BE2C (cell line): ENCODE measurements around the gene PTPRG.

ENCODE experiments used
- DNase-seq: peaks from one replicate; pipeline ENCODE4 v3.0.0-alpha.2; 2020
- H3K27me3 ChIP-seq: fragments of 250-450 bp; sonication (Bioruptor Pico); 2 replicates; pipeline ENCODE4 v1.5.1; 2020; ENCODE audit warnings: mild to moderate bottlenecking
- H3K36me3 ChIP-seq: fragments of 250-450 bp; sonication (Bioruptor Pico); 2 replicates; pipeline ENCODE4 v1.5.1; 2020; ENCODE audit warnings: mild to moderate bottlenecking
- H3K4me1 ChIP-seq: fragments of 250-450 bp; sonication (Bioruptor Pico); 2 replicates; pipeline ENCODE4 v1.5.1; 2020
- H3K4me3 ChIP-seq: 2 replicates; pipeline ENCODE4 v1.5.1; 2011; ENCODE audit warnings: low read depth, low read length
- H3K9me3 ChIP-seq: fragments of 250-450 bp; sonication (Bioruptor Pico); 2 replicates; pipeline ENCODE4 v1.5.1; 2020
- TF ChIP-seq, protein P1 (sequence below): IDR thresholded peaks from 2 replicates; pipeline ENCODE4 v1.5.1; 2012; ENCODE audit warnings: mild to moderate bottlenecking, low read depth, low read length

The PTPRG gene

GRCh38 chr3:62261736-62262135 is 700.4 kb downstream of the PTPRG start:
- Histone ChIP-seq H3K27me3 (no peaks in the 10 kb centered on the region), H3K9me3 (no peaks in the 10 kb centered on the region), H3K4me1 (peaks cover 16% of the 10 kb centered on the region), H3K4me3 (no peak overlapping the region), H3K36me3 (no peaks in the 10 kb centered on the region)
- DNase-seq = no peak
- TF ChIP-seq, protein P1, sequence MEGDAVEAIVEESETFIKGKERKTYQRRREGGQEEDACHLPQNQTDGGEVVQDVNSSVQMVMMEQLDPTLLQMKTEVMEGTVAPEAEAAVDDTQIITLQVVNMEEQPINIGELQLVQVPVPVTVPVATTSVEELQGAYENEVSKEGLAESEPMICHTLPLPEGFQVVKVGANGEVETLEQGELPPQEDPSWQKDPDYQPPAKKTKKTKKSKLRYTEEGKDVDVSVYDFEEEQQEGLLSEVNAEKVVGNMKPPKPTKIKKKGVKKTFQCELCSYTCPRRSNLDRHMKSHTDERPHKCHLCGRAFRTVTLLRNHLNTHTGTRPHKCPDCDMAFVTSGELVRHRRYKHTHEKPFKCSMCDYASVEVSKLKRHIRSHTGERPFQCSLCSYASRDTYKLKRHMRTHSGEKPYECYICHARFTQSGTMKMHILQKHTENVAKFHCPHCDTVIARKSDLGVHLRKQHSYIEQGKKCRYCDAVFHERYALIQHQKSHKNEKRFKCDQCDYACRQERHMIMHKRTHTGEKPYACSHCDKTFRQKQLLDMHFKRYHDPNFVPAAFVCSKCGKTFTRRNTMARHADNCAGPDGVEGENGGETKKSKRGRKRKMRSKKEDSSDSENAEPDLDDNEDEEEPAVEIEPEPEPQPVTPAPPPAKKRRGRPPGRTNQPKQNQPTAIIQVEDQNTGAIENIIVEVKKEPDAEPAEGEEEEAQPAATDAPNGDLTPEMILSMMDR = no peak

DNA sequence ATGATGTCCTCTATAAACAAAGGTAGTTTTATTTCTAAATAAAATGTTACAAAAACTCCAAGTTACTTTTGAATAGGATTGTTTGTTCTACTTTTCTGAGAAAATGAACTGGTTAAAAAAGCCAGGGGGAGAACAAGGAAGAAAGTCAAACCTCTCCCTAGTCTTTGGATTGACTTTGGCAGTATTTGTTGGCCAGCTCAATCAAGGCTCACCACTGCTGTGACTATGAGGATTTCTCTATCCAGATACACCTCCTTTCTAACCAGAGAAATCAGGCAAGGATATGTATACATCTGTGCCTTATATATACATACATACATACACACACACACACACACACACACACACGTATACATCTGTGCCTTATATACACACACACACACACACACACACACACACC is 704.2 kb downstream of the PTPRG start:
- peaks cover 11% of the 10 kb centered on the region for H3K4me1 ChIP-seq
- H3K36me3 ChIP-seq = no peaks in the 10 kb centered on the region

GRCh38 chr3:62266668-62267283 is 705.4 kb downstream of the PTPRG start:
- Histone ChIP-seq H3K4me3 (no peak overlapping the region), H3K27me3 (no peaks in the 10 kb centered on the region), H3K4me1 (peaks cover 5% of the 10 kb centered on the region; the same call in 1 of the 2 replicates), H3K36me3 (no peaks in the 10 kb centered on the region), H3K9me3 (no peaks in the 10 kb centered on the region)
- DNase-seq = no peak
- TF ChIP-seq, protein P1 = no peak

More for the DNA sequence above, 704.2 kb downstream of the PTPRG start:
- Histone ChIP-seq H3K4me3 (no peak overlapping the region), H3K9me3 (no peaks in the 10 kb centered on the region), H3K27me3 (no peaks in the 10 kb centered on the region)
- DNase-seq = no peak
- TF ChIP-seq, protein P1 = no peak

DNA sequence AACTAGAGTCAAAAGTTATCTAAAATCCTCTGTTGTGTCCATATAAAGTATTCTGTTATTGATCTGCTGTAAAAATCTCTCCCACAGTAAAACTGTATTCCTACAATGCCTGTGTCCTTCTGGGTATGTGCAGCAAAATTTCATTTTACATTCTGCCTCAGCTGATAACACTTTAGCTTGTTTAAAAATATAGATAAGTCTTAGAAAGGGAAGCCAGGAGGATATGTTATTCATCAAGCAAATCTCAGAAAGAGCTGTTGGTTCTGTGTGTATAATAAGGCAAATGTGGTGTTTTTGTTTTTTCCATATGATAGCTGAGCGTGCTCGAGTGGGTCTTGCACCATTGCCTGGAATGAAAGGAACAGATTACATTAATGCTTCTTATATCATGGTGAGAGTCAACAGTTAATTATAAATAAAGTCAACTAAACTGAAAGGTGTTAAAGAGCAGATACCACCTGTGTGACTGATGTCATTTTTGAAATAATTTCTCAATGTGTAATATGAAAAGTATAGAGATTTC is 715.3 kb downstream of the PTPRG start:
- TF ChIP-seq, protein P1 = no peak
- H3K36me3 ChIP-seq = no peaks in the 10 kb centered on the region; the same call in 1 of the 2 replicates

DNA sequence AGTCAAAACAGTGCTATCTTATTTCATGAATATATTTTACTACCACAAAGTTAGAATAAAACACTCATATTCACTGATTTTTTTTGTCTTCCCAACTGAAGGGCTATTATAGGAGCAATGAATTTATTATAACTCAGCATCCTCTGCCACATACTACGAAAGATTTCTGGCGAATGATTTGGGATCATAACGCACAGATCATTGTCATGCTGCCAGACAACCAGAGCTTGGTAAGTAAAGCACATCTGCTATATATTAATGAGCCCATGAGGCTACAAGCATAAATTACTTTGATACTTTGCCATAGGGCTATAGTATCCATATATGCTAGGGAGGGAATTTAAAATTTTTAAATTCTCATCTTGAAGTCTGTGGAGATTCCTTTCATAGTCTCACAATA is 716.1 kb downstream of the PTPRG start:
- Histone ChIP-seq H3K36me3 (no peaks in the 10 kb centered on the region; the same call in 1 of the 2 replicates), H3K9me3 (no peaks in the 10 kb centered on the region), H3K4me3 (no peak overlapping the region), H3K27me3 (no peaks in the 10 kb centered on the region), H3K4me1 (peaks cover 21% of the 10 kb centered on the region)
- TF ChIP-seq, protein P1 = no peak
- DNase-seq = peak; percentile 55

More for the DNA sequence above, 715.3 kb downstream of the PTPRG start:
- no peak overlapping the region for H3K4me3 ChIP-seq
- no peak for DNase-seq
- H3K9me3 ChIP-seq = no peaks in the 10 kb centered on the region
- no peaks in the 10 kb centered on the region for H3K27me3 ChIP-seq
- H3K4me1 ChIP-seq = peaks cover 21% of the 10 kb centered on the region

- H3K4me3 ChIP-seq = no peak overlapping the region
- H3K4me1 ChIP-seq = peaks cover 21% of the 10 kb centered on the region
- no peaks in the 10 kb centered on the region for H3K9me3 ChIP-seq
- TF ChIP-seq, protein P1 = no peak
- H3K27me3 ChIP-seq = no peaks in the 10 kb centered on the region
- DNase-seq = no peak
- H3K36me3 ChIP-seq = no peaks in the 10 kb centered on the region; the same call in 1 of the 2 replicates
These were observed 716.6 kb downstream of the PTPRG start for GRCh38 chr3:62277986-62278385.
